ENCODE results near the gene KLHL6. TPM values are rescaled to one million over a fixed set of nuclear protein-coding genes. Genes with fewer than 3 reads are reported as not detected.

Gene KLHL6, protein sequence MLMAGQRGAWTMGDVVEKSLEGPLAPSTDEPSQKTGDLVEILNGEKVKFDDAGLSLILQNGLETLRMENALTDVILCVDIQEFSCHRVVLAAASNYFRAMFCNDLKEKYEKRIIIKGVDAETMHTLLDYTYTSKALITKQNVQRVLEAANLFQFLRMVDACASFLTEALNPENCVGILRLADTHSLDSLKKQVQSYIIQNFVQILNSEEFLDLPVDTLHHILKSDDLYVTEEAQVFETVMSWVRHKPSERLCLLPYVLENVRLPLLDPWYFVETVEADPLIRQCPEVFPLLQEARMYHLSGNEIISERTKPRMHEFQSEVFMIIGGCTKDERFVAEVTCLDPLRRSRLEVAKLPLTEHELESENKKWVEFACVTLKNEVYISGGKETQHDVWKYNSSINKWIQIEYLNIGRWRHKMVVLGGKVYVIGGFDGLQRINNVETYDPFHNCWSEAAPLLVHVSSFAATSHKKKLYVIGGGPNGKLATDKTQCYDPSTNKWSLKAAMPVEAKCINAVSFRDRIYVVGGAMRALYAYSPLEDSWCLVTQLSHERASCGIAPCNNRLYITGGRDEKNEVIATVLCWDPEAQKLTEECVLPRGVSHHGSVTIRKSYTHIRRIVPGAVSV
- total RNA-seq (2014; rRNA removed; shearing (Covaris generic); ENCODE audit: low replicate concordance) = 41.1 and 50.9 TPM in 2 replicates

DNA sequence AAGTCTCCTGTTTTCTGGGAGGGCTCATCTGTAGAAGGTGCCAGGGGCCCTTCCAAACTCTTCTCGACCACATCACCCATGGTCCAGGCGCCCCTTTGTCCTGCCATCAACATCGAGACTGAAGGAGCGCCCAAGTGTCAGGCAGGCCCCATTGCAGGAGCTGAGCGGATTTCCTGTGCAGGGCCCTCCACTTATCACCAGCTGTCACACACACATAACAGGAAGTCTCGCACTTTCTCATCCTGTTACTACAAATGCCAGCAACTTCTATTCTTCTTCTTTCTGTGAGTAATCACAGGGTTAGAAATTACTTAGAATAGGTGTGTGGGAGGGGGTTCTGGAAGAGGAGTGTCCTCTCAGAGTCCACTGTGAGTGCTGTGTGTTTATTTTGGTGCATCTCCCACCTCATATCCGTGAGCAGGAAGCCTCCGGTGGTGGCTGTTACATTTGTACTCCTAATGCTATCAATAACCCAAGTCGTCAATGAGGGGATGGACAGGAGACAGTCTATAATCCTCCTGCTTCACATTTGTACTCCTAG, at the start of gene KLHL6:
Gene KLHL6 (minus strand): TSS at position 166 of the 541 bp plus-strand sequence. CDS start 53 bp downstream, at position 113.
- Histone ChIP-seq H3K36me3 (ENCODE audit: insufficient read depth, low read length) (no peaks in the 10 kb centered on the region), H4K20me1 (ENCODE audit: insufficient read depth, low read depth, low read length) (no peaks in the 10 kb centered on the region), H3K9me2 (replicated peaks; ENCODE audit: insufficient read depth, low read length) (no peaks in the 10 kb centered on the region), H2AFZ (ENCODE audit: low read length) (peak within 1 kb of the TSS; percentile 95), H3K9ac (ENCODE audit: low read length) (peak within 1 kb of the TSS; percentile 77), H3K4me2 (ENCODE audit: low read depth, low read length, poor library complexity, severe bottlenecking) (peak within 1 kb of the TSS; percentile 89), H3K9me3 (ENCODE audit: low read length) (no peaks in the 10 kb centered on the region), H3K27ac (ENCODE audit: low read length) (peak within 1 kb of the TSS; percentile 88), H3K27me3 (ENCODE audit: low read length) (no peaks in the 10 kb centered on the region), H3K4me1 (ENCODE audit: low read length) (peaks cover 57% of the 10 kb centered on the region), H3K4me3 (ENCODE audit: low read length) (peak within 1 kb of the TSS; percentile 77), H3K79me2 (ENCODE audit: low read length) (peaks cover 33% of the 10 kb centered on the region)
- peak; percentile 94 for DNase-seq

DNA sequence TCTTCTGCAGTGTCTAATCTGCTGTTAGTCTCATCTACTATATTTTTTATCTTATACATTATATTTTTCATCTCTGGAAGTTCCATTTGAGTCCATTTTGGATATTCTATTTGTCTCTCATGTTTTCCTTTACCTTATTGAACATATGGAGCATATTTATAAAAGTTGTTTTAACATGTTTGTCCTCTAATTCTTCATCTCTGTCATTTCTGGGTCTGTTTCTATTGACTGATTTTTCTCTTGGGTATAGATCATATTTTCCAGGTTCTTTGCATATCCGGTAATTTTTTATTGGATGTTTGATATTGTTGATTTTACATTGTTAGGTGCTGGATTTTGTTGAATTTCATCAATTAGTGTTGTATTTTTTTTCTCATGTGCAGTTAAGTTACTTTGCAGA, 42.5 kb upstream of the KLHL6 start:
- Histone ChIP-seq H3K4me2 (ENCODE audit: low read depth, low read length, poor library complexity, severe bottlenecking) (no peak overlapping the region), H2AFZ (ENCODE audit: low read length) (no peak overlapping the region), H3K9ac (ENCODE audit: low read length) (no peak overlapping the region), H3K36me3 (ENCODE audit: insufficient read depth, low read length) (no peaks in the 10 kb centered on the region), H3K9me2 (replicated peaks; ENCODE audit: insufficient read depth, low read length) (no peaks in the 10 kb centered on the region), H4K20me1 (ENCODE audit: insufficient read depth, low read depth, low read length) (no peaks in the 10 kb centered on the region), H3K27ac (ENCODE audit: low read length) (no peak overlapping the region), H3K79me2 (ENCODE audit: low read length) (no peaks in the 10 kb centered on the region), H3K4me3 (ENCODE audit: low read length) (no peak overlapping the region), H3K27me3 (ENCODE audit: low read length) (no peaks in the 10 kb centered on the region), H3K9me3 (ENCODE audit: low read length) (peaks cover 12% of the 10 kb centered on the region), H3K4me1 (ENCODE audit: low read length) (no peaks in the 10 kb centered on the region)
- DNase-seq = no peak

DNA sequence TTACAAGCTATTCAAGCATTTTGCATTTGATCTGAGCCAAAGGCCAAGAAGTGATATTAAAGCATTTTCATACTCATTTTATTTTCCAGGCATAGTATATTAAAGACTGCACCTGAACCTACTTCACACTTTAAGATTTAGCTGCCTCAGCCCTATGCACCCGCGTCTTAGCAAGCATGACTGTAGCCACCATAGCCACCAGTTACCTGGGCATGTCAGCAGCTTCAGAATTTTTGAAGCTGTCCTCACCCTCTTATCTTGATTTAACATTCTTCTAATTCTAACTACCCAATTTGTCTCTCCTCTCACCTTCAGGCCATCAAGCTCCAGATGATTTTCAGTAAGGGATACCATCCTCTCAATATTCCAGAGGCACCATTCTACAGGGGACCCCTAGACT, 39.1 kb upstream of the KLHL6 start:
- no peak for DNase-seq
- Histone ChIP-seq H3K27me3 (ENCODE audit: low read length) (no peaks in the 10 kb centered on the region), H3K27ac (ENCODE audit: low read length) (no peak overlapping the region), H3K4me3 (ENCODE audit: low read length) (no peak overlapping the region), H3K79me2 (ENCODE audit: low read length) (no peaks in the 10 kb centered on the region), H3K4me2 (ENCODE audit: low read depth, low read length, poor library complexity, severe bottlenecking) (no peak overlapping the region), H3K9me3 (ENCODE audit: low read length) (peaks cover 12% of the 10 kb centered on the region), H3K9ac (ENCODE audit: low read length) (no peak overlapping the region), H4K20me1 (ENCODE audit: insufficient read depth, low read depth, low read length) (no peaks in the 10 kb centered on the region), H3K9me2 (replicated peaks; ENCODE audit: insufficient read depth, low read length) (no peaks in the 10 kb centered on the region), H3K4me1 (ENCODE audit: low read length) (peaks cover 17% of the 10 kb centered on the region), H2AFZ (ENCODE audit: low read length) (no peak overlapping the region), H3K36me3 (ENCODE audit: insufficient read depth, low read length) (no peaks in the 10 kb centered on the region)

- Histone ChIP-seq H3K79me2 (ENCODE audit: low read length) (no peaks in the 10 kb centered on the region), H3K9ac (ENCODE audit: low read length) (no peak overlapping the region), H3K9me3 (ENCODE audit: low read length) (peaks cover 5% of the 10 kb centered on the region; the same call in 1 of the 2 replicates), H4K20me1 (ENCODE audit: insufficient read depth, low read depth, low read length) (no peaks in the 10 kb centered on the region), H3K36me3 (ENCODE audit: insufficient read depth, low read length) (no peaks in the 10 kb centered on the region), H3K4me2 (ENCODE audit: low read depth, low read length, poor library complexity, severe bottlenecking) (peak overlapping the region; percentile 65), H3K27ac (ENCODE audit: low read length) (no peak overlapping the region), H3K4me1 (ENCODE audit: low read length) (peaks cover 17% of the 10 kb centered on the region), H2AFZ (ENCODE audit: low read length) (no peak overlapping the region; the same call in 1 of the 2 replicates), H3K4me3 (ENCODE audit: low read length) (no peak overlapping the region), H3K27me3 (ENCODE audit: low read length) (no peaks in the 10 kb centered on the region), H3K9me2 (replicated peaks; ENCODE audit: insufficient read depth, low read length) (no peaks in the 10 kb centered on the region)
- DNase-seq = no peak
Observed at GRCh38 chr3:183592821-183593220, 37.3 kb upstream of the KLHL6 start.

DNA sequence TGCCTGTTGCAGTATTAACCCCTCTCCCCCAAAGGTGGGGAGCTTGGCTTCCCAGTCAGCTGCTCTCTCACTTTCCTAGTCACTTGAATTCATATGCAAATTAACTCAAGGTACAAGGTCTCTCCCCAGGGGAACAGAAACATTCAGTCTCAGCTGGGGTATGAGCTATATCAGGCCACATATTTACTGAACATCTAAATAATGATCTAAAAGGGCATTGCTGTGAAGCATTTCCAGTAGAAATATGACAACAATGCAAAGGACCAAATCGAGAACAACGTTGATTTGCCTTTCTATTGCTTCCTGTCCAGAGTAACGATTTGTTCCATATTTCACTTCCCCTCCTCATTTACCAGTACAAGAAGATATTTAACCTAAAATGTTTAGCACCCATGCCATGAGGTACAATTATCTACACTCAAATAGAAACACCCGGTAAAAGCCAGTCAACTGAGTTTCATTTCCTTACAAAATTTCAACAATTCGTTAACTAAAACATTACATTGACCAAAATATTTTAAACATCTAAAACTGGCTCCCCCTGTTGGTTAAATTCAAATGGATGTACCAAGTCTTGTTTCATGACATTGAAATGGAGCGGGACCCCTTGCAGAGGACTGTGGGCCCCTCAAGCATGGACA, 36.5 kb upstream of the KLHL6 start:
- Histone ChIP-seq H3K9me2 (replicated peaks; ENCODE audit: insufficient read depth, low read length) (no peaks in the 10 kb centered on the region), H3K27ac (ENCODE audit: low read length) (peak overlapping the region; percentile 35), H3K27me3 (ENCODE audit: low read length) (no peaks in the 10 kb centered on the region), H2AFZ (ENCODE audit: low read length) (peak overlapping the region; percentile 72), H3K4me1 (ENCODE audit: low read length) (peaks cover 21% of the 10 kb centered on the region), H3K9ac (ENCODE audit: low read length) (peak overlapping the region; percentile 15), H3K36me3 (ENCODE audit: insufficient read depth, low read length) (no peaks in the 10 kb centered on the region), H4K20me1 (ENCODE audit: insufficient read depth, low read depth, low read length) (no peaks in the 10 kb centered on the region), H3K9me3 (ENCODE audit: low read length) (no peaks in the 10 kb centered on the region), H3K4me3 (ENCODE audit: low read length) (peak overlapping the region; percentile 43), H3K4me2 (ENCODE audit: low read depth, low read length, poor library complexity, severe bottlenecking) (peak overlapping the region; percentile 65), H3K79me2 (ENCODE audit: low read length) (no peaks in the 10 kb centered on the region)
- DNase-seq = peak; percentile 87

DNA sequence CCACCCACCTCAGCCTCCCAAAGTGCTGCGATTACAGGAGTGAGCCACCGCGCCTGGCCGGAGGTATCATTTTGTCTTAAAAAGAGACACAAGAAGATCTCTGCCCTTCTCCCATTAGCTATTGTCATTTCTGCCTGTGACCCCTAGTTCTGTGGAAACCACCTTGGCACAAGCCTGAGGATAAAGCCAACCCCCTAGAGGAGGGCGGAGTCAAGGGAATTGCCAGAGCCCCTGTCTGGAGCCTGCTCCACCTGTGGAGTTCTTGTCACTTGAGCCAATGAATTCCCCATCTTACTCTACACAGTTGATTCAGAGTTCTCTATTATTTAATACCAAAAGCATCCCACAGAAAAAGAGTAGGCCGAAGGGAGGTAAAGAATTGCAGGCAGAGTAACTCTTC, 34.9 kb upstream of the KLHL6 start:
- H3K9ac ChIP-seq (ENCODE audit: low read length) = no peak overlapping the region
- DNase-seq = no peak
- no peaks in the 10 kb centered on the region for H3K36me3 ChIP-seq (ENCODE audit: insufficient read depth, low read length)
- no peak overlapping the region for H2AFZ ChIP-seq (ENCODE audit: low read length)
- no peak overlapping the region for H3K27ac ChIP-seq (ENCODE audit: low read length)
- H3K27me3 ChIP-seq (ENCODE audit: low read length) = no peaks in the 10 kb centered on the region
- no peaks in the 10 kb centered on the region for H4K20me1 ChIP-seq (ENCODE audit: insufficient read depth, low read depth, low read length)
- H3K4me3 ChIP-seq (ENCODE audit: low read length) = no peak overlapping the region
- peaks cover 24% of the 10 kb centered on the region for H3K4me1 ChIP-seq (ENCODE audit: low read length)
- no peaks in the 10 kb centered on the region for H3K79me2 ChIP-seq (ENCODE audit: low read length)
- H3K9me3 ChIP-seq (ENCODE audit: low read length) = no peaks in the 10 kb centered on the region
- no peaks in the 10 kb centered on the region for H3K9me2 ChIP-seq (replicated peaks; ENCODE audit: insufficient read depth, low read length)
- no peak overlapping the region for H3K4me2 ChIP-seq (ENCODE audit: low read depth, low read length, poor library complexity, severe bottlenecking)

DNA sequence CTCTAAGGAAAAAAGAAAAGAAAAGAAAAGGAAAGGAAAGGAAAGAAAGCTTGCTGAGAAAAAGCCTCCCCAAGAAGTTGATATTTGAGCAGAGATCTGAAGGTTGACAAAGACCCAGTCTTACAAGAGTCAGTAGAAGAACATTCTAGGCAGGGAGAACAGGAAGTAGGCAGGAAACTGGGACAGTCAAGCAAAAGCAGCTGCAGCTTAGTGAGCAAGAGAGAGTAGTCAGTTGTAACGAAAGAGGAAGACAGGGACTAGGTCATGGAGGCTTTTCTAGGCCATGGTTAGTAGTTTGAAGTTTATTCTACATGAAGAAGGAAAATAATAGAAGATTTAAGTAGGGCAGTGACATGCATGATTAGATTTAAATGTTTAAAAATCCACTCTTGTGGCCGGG, 31.8 kb upstream of the KLHL6 start:
- H3K4me3 ChIP-seq (ENCODE audit: low read length) = no peak overlapping the region
- DNase-seq = no peak
- H3K4me1 ChIP-seq (ENCODE audit: low read length) = peaks cover 23% of the 10 kb centered on the region
- H3K36me3 ChIP-seq (ENCODE audit: insufficient read depth, low read length) = no peaks in the 10 kb centered on the region
- H3K9me3 ChIP-seq (ENCODE audit: low read length) = no peaks in the 10 kb centered on the region
- no peaks in the 10 kb centered on the region for H3K9me2 ChIP-seq (replicated peaks; ENCODE audit: insufficient read depth, low read length)
- no peaks in the 10 kb centered on the region for H3K79me2 ChIP-seq (ENCODE audit: low read length)
- H3K27ac ChIP-seq (ENCODE audit: low read length) = no peak overlapping the region
- no peaks in the 10 kb centered on the region for H3K27me3 ChIP-seq (ENCODE audit: low read length)
- no peak overlapping the region for H3K9ac ChIP-seq (ENCODE audit: low read length)
- H4K20me1 ChIP-seq (ENCODE audit: insufficient read depth, low read depth, low read length) = no peaks in the 10 kb centered on the region
- no peak overlapping the region for H3K4me2 ChIP-seq (ENCODE audit: low read depth, low read length, poor library complexity, severe bottlenecking)
- no peak overlapping the region for H2AFZ ChIP-seq (ENCODE audit: low read length)

DNA sequence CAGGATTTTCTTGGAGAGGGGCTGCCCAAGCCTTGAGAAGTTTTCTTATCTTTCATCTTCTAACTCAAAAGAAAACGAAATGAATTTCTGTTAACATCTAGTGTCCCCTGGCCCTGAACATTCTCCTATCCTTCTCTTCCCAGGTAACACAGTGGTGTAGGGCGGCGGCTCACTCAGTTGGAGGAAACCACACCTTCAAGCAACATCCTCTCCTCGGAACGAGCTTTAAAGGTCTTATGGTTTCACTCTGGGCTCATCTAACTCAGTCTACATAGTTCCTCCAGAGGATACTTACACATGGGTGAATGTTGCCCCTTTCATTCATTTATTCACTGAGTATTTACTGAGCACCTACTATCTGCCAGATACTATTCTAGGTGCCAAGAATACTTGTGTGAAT, 31.0 kb upstream of the KLHL6 start:
- no peak overlapping the region for H3K27ac ChIP-seq (ENCODE audit: low read length)

More for the DNA sequence above, 31.0 kb upstream of the KLHL6 start:
- no peaks in the 10 kb centered on the region for H4K20me1 ChIP-seq (ENCODE audit: insufficient read depth, low read depth, low read length)
- H3K27me3 ChIP-seq (ENCODE audit: low read length) = no peaks in the 10 kb centered on the region
- no peaks in the 10 kb centered on the region for H3K79me2 ChIP-seq (ENCODE audit: low read length)
- H3K4me2 ChIP-seq (ENCODE audit: low read depth, low read length, poor library complexity, severe bottlenecking) = no peak overlapping the region
- H3K9me2 ChIP-seq (replicated peaks; ENCODE audit: insufficient read depth, low read length) = no peaks in the 10 kb centered on the region
- H3K9ac ChIP-seq (ENCODE audit: low read length) = no peak overlapping the region
- H3K4me1 ChIP-seq (ENCODE audit: low read length) = peaks cover 14% of the 10 kb centered on the region
- no peak for DNase-seq
- H3K9me3 ChIP-seq (ENCODE audit: low read length) = no peaks in the 10 kb centered on the region
- H3K4me3 ChIP-seq (ENCODE audit: low read length) = no peak overlapping the region
- H2AFZ ChIP-seq (ENCODE audit: low read length) = no peak overlapping the region
- no peaks in the 10 kb centered on the region for H3K36me3 ChIP-seq (ENCODE audit: insufficient read depth, low read length)

All from Karpas-422 (cell line).